PFSK-1 (cell line): ENCODE data around the gene FAM83B.

Experiments used
- POLR2AphosphoS5 ChIP-seq: IDR thresholded peaks from 2 replicates; pipeline ENCODE4 v1.6.1; 2012; ENCODE audit warnings: low read depth, mild to moderate bottlenecking, control low read depth, low read length, moderate library complexity
- REST ChIP-seq, 2 experiments: IDR thresholded peaks; 2 replicates each; pipeline versions ENCODE4 v1.6.1 to v1.8.0; 2011 to 2012; ENCODE audit warnings: low read depth in 2 of 2, low read length in 2 of 2, control low read depth in 1 of 2, inconsistent platforms in 1 of 2, mild to moderate bottlenecking in 1 of 2, moderate library complexity in 1 of 2; ENCODE audit not compliant: insufficient read depth in 1 of 2
- TAF1 ChIP-seq: IDR thresholded peaks from 2 replicates; pipeline ENCODE4 v1.6.1; 2012; ENCODE audit warnings: low read length, control low read depth, borderline replicate concordance; ENCODE audit not compliant: insufficient read depth

- no peak for TF ChIP-seq POLR2AphosphoS5
- TF ChIP-seq REST (IDR thresholded peaks at IDR 0.05; ENCODE audit: insufficient read depth in 1 of 2, low read depth in 2 of 2, low read length in 2 of 2) = no peak
- no peak for TF ChIP-seq TAF1
Observed at GRCh38 chr6:54913211-54913610, 66.6 kb downstream of the FAM83B start.
